GM21529 (cell line): ENCODE measurements around the gene THADA.
A peak's percentile ranks its signal among the peaks of the same experiment; 100 is the strongest.

Experiments used
- ATAC-seq: cut with Tn5 transposase; IDR thresholded peaks from one replicate; pipeline ENCODE4 v1.9.1; 2021; ENCODE audit not compliant: unreplicated experiment

Gene THADA

GRCh38 chr2:43227830-43228281, 368.0 kb downstream of the THADA start:
- no peak for ATAC-seq

GRCh38 chr2:43226955-43227829, 368.6 kb downstream of the THADA start:
- ATAC-seq = peak; percentile 21

DNA sequence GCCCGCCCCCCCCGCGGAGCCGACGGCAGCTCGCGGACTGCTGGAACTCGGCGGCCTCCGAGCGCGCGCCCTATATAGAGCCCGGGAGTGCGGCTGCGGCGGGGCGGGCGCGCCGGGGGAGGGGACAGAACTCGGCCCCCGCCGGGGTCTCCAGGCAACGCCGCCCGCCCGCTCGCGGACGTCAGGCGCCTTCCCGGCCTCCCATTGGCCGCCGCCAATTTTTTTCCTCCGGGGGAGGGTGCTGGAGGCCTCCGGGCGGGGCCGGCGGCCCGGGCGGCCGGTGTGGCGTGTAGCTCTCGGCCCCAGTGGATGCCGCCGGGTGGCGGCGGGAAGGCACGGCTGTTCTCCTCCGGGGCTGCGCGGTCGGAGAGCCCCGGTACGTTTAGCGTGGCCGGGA, 369.3 kb downstream of the THADA start, which contains the start of gene ZFP36L2:
Gene ZFP36L2, minus strand, starts transcription at position 49 of the 397 bp plus-strand sequence. CDS start 291 bp downstream, outside the sequence.
- ATAC-seq = peak; percentile 49

DNA sequence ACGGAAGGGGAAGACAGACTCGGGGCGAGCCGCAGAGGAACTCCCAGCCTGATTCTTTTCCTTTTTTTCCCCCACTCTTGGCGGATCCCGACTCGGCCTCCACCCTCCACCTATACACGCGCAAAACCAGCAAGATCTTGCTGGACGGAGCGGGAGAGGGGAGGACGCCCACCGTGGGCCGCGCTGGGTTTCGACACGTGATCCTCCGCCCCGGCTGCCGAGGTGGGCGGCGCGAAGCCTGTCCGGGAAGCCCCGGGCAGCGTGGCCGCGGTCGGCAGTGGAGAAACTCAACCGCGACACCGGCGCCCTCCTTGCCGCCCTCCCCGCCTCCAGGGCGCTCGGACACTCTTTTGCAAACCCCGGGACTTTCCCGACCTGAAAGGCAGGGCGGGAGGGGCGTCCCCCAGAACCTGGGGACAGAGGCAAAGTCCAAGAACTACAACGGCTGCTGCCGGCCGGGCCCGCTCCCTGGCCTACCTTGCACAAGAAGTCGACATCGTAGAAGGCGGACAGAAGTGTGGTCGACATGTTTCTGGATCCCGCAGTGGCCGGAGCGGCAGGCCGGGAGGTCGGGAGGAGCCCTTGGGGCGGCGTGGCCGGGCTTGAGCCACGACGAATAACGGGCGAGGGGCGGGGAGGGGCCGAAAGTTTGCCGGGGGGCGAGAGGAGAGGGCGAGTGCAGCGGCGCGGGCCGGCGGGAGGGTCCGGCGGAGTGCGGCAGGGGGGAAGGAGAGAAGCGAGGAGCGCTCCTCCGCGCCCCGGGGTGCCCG, 369.9 kb downstream of the THADA start:
- peak; percentile 28 for ATAC-seq

GRCh38 chr2:43225093-43225787, 370.6 kb downstream of the THADA start:
- no peak for ATAC-seq

DNA sequence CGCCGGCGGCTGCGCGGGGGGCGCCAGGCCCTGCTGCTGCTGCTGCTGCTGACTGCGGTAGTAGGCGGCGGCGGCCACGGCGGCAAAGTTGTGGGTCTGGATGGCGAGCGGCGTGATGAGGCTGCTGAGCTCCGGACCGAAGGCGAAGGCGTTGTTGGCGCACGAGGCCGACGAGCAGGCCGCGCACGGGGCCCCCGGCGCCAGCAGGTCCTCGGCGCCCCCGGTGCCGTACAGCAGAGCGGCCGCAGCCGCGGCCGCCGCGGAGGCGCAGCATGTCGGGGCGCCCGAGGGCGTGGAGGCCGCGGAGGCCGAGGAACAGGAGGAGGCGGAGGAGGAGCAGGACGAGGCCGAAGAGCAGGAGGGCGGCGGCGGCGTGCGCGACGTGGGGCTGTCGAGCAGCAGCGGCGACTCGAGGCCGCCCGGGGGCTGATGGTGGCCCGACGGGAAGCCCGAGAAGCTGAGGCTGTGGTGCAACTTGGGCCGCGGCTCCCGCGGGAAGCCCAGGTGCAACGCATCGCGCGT, 371.2 kb downstream of the THADA start:
- no peak for ATAC-seq

GRCh38 chr2:43224131-43224570, 371.7 kb downstream of the THADA start:
- ATAC-seq = no peak

GRCh38 chr2:43223521-43224001, 372.3 kb downstream of the THADA start:
- ATAC-seq = no peak

DNA sequence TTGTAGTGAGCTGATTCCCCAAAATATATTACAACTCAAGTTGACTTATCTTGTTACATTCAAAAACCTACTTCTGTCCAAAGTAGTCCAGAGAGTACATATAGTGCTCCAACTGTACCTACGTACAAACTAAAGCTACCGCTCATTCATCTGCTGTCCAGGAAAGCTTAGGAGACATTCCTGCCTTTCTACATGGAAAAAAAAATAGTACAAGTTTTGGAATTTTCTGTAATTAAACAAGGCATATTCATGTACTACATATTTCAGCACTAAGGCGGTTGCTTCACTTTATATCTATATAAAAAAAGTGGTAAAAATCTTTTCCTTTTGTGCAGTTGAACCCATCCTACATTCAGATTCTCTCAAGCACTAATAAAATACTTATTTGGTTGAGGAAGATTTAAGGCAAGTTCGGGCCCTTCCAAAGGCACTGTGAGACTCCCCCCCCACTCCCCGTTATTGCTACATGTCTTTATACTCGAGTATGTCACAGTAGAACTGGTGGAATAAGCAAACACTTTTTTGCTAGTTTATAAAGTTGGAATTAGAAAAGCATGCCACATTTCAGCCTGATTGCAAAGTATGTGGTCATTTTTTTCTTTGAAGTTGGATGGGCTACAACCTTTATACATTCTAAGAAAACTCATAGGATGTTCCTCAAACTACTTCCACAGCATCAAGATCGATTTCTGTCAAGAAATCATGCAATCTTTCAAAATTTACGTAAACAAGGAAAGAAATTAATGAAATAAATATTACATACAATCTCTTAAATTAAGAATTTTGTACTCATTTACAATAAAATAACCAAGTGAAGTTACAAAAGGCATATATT, 373.1 kb downstream of the THADA start:
- ATAC-seq = no peak

- ATAC-seq = no peak
Observed at GRCh38 chr2:43221763-43222474, 373.9 kb downstream of the THADA start.

DNA sequence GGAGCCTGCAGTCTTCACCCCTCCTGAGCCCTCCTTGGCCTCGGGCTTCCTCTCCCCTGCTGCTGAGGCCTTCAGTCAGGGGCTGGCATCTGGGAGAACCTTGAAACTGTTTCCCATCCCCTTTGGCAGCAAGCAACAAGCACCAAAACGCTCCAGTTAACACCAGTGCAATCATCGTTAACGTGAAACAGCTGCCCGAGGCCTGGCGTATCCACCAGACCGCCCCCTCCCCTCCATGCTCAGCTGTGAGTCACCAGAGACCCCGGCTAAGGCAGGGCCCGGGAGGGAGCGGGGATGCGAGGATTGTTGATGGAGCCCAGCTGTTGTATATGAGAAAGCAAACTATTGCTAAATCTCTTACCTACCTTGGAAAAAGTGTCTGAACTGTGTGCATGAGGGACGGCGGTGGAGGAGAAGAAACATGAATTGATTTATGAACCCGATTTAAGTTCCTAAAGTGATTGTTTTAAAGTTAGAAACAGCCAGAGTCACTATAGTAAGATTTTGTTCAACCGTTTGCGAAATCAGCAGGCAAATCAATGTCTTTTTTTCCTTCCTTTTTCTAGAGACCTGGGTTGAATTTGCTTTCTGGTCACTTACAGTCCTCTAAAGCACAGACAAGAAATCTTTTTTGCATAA, 374.6 kb downstream of the THADA start:
- no peak for ATAC-seq

DNA sequence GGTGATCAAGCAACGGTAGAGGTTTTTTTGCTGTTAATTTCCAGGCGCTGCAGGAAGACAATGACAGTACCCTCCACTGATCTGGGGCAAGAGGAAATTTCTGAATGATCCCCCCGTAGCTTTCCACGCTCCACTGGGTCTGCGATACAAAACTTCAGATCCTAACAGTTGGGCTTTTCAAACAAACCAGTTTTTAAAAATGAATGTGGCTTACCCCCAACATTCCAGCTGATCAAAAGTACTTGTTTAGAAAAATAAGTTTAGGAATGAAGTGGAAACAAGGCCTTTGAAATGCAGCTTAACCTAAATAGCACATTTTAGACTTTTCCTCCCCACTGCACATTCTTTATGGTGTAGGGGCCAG, 375.1 kb downstream of the THADA start:
- no peak for ATAC-seq

- ATAC-seq = no peak
Observed at GRCh38 chr2:43220229-43220751, 375.5 kb downstream of the THADA start.

DNA sequence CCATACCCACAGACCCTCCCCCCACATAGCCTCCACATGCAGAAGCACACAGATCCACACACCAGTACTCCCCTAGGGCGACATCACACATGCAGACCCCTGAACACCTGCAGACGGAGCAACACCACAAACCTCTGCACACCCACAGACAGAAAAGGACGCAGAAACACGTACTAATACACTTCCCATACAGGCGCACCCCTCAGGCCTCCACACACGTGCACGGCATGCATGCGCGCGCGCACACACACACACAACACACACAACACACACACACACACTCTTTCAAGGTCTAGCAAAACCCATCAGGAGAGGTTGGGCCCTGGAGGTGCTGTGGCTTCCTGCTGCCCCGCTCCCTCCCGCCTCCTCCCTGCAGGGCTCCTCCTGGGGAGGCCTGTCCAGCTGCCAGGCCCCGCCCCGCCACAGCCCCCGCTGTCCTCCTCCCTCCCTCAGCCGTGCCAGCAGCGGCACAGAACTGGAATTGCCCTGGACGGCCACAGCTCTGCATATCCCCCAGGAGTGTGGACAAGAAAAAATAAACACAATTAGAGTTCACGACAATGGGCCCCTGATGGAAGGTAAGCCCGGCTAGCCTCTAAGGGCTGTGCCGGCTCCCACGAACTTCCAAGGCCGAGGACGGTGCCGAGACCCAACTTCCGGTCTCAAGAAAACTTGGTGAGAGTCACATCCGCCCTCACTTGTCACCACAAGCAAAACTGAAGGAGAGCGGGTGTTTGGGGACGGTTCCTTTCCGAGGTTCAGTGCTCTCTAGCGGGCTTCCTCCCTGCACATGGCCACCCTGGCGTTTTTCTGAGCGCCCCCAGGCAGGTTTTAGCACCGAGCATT, 376.2 kb downstream of the THADA start:
- ATAC-seq = peak; percentile 60

DNA sequence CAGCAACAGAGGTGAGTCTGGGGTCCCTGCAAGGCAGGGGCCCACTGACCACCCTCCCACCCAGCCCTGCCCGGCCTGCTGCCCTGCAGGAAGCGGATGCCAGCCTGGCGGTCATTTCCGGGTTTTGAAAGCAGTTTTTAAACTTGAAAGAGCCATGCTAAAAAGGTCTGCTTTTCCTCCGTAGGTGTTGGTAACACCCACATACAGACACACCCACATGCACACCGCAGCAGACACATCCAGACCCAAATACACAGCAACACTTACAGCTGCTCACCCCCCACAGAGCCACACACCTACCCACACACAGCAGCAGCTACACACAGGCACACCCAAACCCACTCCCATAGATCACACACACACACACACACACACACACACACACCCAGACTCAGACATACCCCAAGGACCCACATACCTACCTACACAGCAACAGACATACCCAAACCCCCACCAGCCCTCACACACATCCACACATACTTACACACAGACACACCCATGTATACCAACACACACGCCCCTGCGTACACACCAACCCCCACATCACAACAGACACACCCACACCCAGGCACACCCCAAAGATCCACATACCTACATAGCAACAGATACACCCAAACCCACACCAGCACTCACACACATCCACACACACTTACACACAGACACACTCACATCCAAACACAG, 377.0 kb downstream of the THADA start:
- ATAC-seq = peak; percentile 26

DNA sequence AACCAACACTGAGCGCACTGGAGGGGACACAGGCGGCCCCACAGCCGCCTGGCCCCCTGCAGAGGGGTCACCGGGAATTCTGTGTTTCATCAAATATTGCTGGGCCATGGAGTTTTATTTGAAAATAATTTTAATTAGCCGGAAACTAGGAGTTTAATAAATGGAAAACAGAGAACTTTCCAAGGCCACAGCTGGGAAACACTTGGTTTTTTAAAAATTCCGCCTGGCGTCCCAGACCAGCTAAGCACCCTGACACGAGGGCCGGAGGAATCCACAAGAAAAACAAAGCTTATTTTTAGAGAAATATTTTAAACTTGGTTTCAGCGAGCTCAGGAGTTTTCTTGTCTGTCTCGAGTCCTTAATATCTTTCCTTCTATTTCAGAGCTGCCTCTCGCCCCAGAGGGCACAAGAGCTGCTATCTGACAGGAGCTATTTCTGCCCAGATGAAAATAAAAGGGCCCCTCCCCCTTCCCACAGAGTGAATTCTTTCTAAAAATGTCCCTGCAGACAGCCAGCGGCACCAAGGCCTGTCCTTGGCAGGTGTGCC, 377.6 kb downstream of the THADA start:
- no peak for ATAC-seq
